Endothelial cell of umbilical vein (primary cell): Measurements from ENCODE around the gene C15orf39. TPM values are rescaled to one million over a fixed set of nuclear protein-coding genes. Genes with fewer than 3 reads are reported as not detected.

Source experiments
- BruUV-seq: library from RNA; stranded (reverse); fragments of 400-500 nt; replicated peaks from 2 replicates; lab custom pipeline; 2021; lab: Mats Ljungman, UMichigan
- CTCF ChIA-PET: fragments of 300-600, 350-600 bp; sonication (Branson Sonifier 250); formaldehyde crosslinking; loops from one replicate; lab custom pipeline; 2021; ENCODE audit warnings: antibody characterized with exemption, inconsistent platforms; lab: Charles Lee
- POLR2A ChIA-PET: fragments of 300-600, 350-600 bp; sonication (Branson Sonifier 250); formaldehyde crosslinking; loops from one replicate; lab custom pipeline; 2021; ENCODE audit warnings: antibody characterized with exemption, inconsistent platforms; lab: Charles Lee
- DNase-seq: peaks from one replicate; pipeline ENCODE4 v3.0.0-alpha.2; 2011; ENCODE audit warnings: low read depth, low spot score
- FAIRE-seq: peaks from 2 replicates; lab custom pipeline; 2011; peaks lifted over from hg19 to GRCh38; lab: Jason Lieb, UNC
- H2AFZ ChIP-seq: 2 replicates; pipeline ENCODE4 v1.6.0; 2012; ENCODE audit warnings: low read depth, low read length, control low read depth, inconsistent platforms
- H3K27ac ChIP-seq: 2 replicates; pipeline ENCODE4 v1.5.1; 2011; ENCODE audit warnings: low read depth, mild to moderate bottlenecking, control low read depth, low read length, moderate library complexity; ENCODE audit not compliant: insufficient read depth
- H3K27me3 ChIP-seq, 2 experiments: 2 replicates each; pipeline versions ENCODE4 v1.6.0 to v1.6.1; 2011; ENCODE audit warnings: low read length in 2 of 2, mixed read lengths in 1 of 2; ENCODE audit not compliant: control insufficient read depth in 2 of 2, insufficient read depth in 2 of 2
- H3K36me3 ChIP-seq, 2 experiments: 2 replicates in 1 of 2; 3 replicates in 1 of 2; pipeline ENCODE4 v1.5.1; 2011; ENCODE audit warnings: low read length in 2 of 2, mild to moderate bottlenecking in 1 of 2, moderate library complexity in 1 of 2; ENCODE audit not compliant: control insufficient read depth in 2 of 2, insufficient read depth in 2 of 2; ENCODE audit errors: extremely low read depth in 1 of 2
- H3K4me1 ChIP-seq: 3 replicates; pipeline ENCODE4 v1.5.1; 2011; ENCODE audit warnings: mild to moderate bottlenecking, low read length; ENCODE audit not compliant: control insufficient read depth, insufficient read depth; ENCODE audit errors: extremely low read depth
- H3K4me2 ChIP-seq: 2 replicates; pipeline ENCODE4 v1.6.1; 2011; ENCODE audit warnings: low read length, control low read depth, mixed read lengths; ENCODE audit not compliant: insufficient read depth
- H3K4me3 ChIP-seq, 3 experiments: fragments of 200-600 bp in 1 of 3; sonication (generic), shearing (Covaris generic) in 1 of 3; replicated peaks in 1 of 3; 2 replicates each; pipeline ENCODE4 v1.5.1; 2011 to 2016; ENCODE audit warnings: control low read depth in 3 of 3, low read length in 3 of 3, mild to moderate bottlenecking in 2 of 3, inconsistent platforms in 1 of 3, low read depth in 1 of 3, moderate library complexity in 1 of 3; ENCODE audit not compliant: insufficient read depth in 1 of 3
- H3K79me2 ChIP-seq: 2 replicates; pipeline ENCODE4 v1.6.0; 2012; ENCODE audit warnings: low read length, inconsistent platforms; ENCODE audit not compliant: control insufficient read depth, insufficient read depth
- H3K9ac ChIP-seq: replicated peaks from 2 replicates; pipeline ENCODE3; 2011; ENCODE audit warnings: low read length, control low read depth; ENCODE audit not compliant: insufficient read depth; ENCODE audit errors: extremely low read depth
- H3K9me1 ChIP-seq: replicated peaks from 3 replicates; pipeline ENCODE4 v1.6.0; 2011; ENCODE audit warnings: mild to moderate bottlenecking, low read length; ENCODE audit not compliant: control insufficient read depth, insufficient read depth; ENCODE audit errors: extremely low read depth
- H3K9me3 ChIP-seq: replicated peaks from 2 replicates; pipeline ENCODE4 v1.5.1; 2012; ENCODE audit warnings: low read length, inconsistent platforms; ENCODE audit not compliant: control insufficient read depth, insufficient read depth
- H4K20me1 ChIP-seq: replicated peaks from 2 replicates; pipeline ENCODE3; 2011; ENCODE audit warnings: mild to moderate bottlenecking, low read length; ENCODE audit not compliant: control insufficient read depth, insufficient read depth; ENCODE audit errors: extremely low read depth
- CTCF ChIP-seq, 2 donors: IDR thresholded peaks; 1 replicate in 1 of 2; 2 replicates in 1 of 2; pipeline ENCODE4 v1.5.1; 2011; ENCODE audit warnings: low read length in 2 of 2, mild to moderate bottlenecking in 2 of 2, moderate library complexity in 2 of 2, control low read depth in 1 of 2, inconsistent platforms in 1 of 2, low read depth in 1 of 2; ENCODE audit not compliant: insufficient read depth in 1 of 2; ENCODE audit errors: extremely low read depth in 1 of 2
- EZH2 ChIP-seq: IDR thresholded peaks from 2 replicates; pipeline ENCODE4 v1.6.1; 2012; ENCODE audit warnings: borderline replicate concordance, low read depth, mild to moderate bottlenecking, moderate library complexity, low read length, inconsistent platforms; ENCODE audit not compliant: severe bottlenecking
- FOS ChIP-seq: IDR thresholded peaks from 2 replicates; pipeline ENCODE4 v1.6.1; 2011; ENCODE audit warnings: mild to moderate bottlenecking, low read length, moderate library complexity, borderline replicate concordance; ENCODE audit not compliant: insufficient read depth
- GATA2 ChIP-seq: IDR thresholded peaks from 2 replicates; pipeline ENCODE4 v1.7.0; 2011; ENCODE audit warnings: low read depth, mild to moderate bottlenecking, moderate library complexity, mixed read lengths, low read length; ENCODE audit not compliant: insufficient read length, insufficient read depth
- JUN ChIP-seq: IDR thresholded peaks from 2 replicates; pipeline ENCODE4 v1.6.1; 2011; ENCODE audit warnings: borderline replicate concordance, low read depth; ENCODE audit not compliant: insufficient read length, insufficient read depth
- MAX ChIP-seq: IDR thresholded peaks from 2 replicates; pipeline ENCODE4 v1.6.1; 2011; ENCODE audit not compliant: insufficient read depth, insufficient read length
- MYC ChIP-seq: IDR thresholded peaks from one replicate; pipeline ENCODE4 v1.6.1; 2011; ENCODE audit warnings: mild to moderate bottlenecking, low read depth, low read length
- POLR2A ChIP-seq: IDR thresholded peaks from 2 replicates; pipeline ENCODE4 v1.6.1; 2012; ENCODE audit warnings: low read depth, mild to moderate bottlenecking, control low read depth, low read length
- POLR2AphosphoS5 ChIP-seq: IDR thresholded peaks from 2 replicates; pipeline ENCODE4 v1.6.1; 2012; ENCODE audit warnings: low read depth, mild to moderate bottlenecking, control low read depth, low read length, moderate library complexity; ENCODE audit not compliant: insufficient read depth
- dilution Hi-C: fragments of 300-500 bp; cut with MboI; formaldehyde crosslinking; loops from one replicate; pipeline ENCODE4 v1.15.0; 2019; ENCODE audit warnings: low sequenced_read_pairs; ENCODE audit not compliant: extremely low pct_ligation_motif_present
- intact Hi-C: fragments of 100-400 bp; cut with micrococcal nuclease; formaldehyde crosslinking; loops from one replicate; pipeline ENCODE4 v1.10.0; 2022
- polyA plus RNA-seq, 4 experiments: library from polyadenylated mRNA; depleted of rRNA in 3 of 4; stranded (reverse) in 3 of 4; unstranded in 1 of 4; fragments of >200 nt; gene quantifications; 2 replicates each; pipeline versions ENCODE4 v1.2.1 to v1.2.3, GENCODE V29; 2011 to 2012; ENCODE audit warnings: missing spikeins in 1 of 4
- total RNA-seq: library from RNA; stranded (reverse); gene quantifications from 2 replicates; pipeline ENCODE4 v1.2.3, GENCODE V29; 2021

Gene C15orf39
- total and polyA plus RNA-seq, 2 donors (not counting 3 experiments of a cell fraction or from before 2014, with no cell fraction given), result 14.8 to 36.1 TPM

GRCh38 chr15:75209289-75209676 lies 7.6 kb downstream of the C15orf39 start:
- Histone ChIP-seq H2AFZ (no peak overlapping the region), H3K27me3 (no peaks in the 10 kb centered on the region), H4K20me1 (peaks cover 8% of the 10 kb centered on the region), H3K4me1 (peaks cover 5% of the 10 kb centered on the region), H3K9me3 (no peaks in the 10 kb centered on the region), H3K4me2 (no peak overlapping the region), H3K27ac (no peak overlapping the region), H3K9ac (no peak overlapping the region), H3K9me1 (no peaks in the 10 kb centered on the region), H3K4me3 (no peak overlapping the region), H3K79me2 (peaks cover 83% of the 10 kb centered on the region), H3K36me3 (peaks cover 23 to 64% of the 10 kb centered on the region in 2 experiments)
- no peak for DNase-seq
- no peak for TF ChIP-seq MYC
- TF ChIP-seq POLR2A, result no peak
- TF ChIP-seq MAX, result no peak
- TF ChIP-seq POLR2AphosphoS5, result no peak
- TF ChIP-seq FOS, result no peak
- no peak for TF ChIP-seq EZH2
- no peak for TF ChIP-seq GATA2
- TF ChIP-seq CTCF (IDR thresholded peaks at IDR 0.05; ENCODE audit: extremely low read depth in 1 of 2, insufficient read depth in 1 of 2, low read depth in 1 of 2, low read length in 2 of 2), result no peak
- no peak for TF ChIP-seq JUN
- dilution Hi-C loops, result no loop called here
- no TSS peak for BruUV-seq
- POLR2A ChIA-PET, result interaction anchor here (0.5 to 1.6 kb wide), 2 partner anchors 186 to 242 kb away, joined by 3 to 4 read pairs; partner anchors contain the start of genes PPCDC and SIN3A
- CTCF ChIA-PET, result interaction anchor here (1.1 to 7.9 kb wide), 3 partner anchors 166 to 477 kb away, joined by 3 to 213 read pairs (median 10); no protein-coding TSS in a partner anchor
- intact Hi-C loops, result loop anchor here (10.0 kb wide), 1 partner anchor 434 kb away; no protein-coding TSS in a partner anchor
- FAIRE-seq, result no peak
